CD4-positive, alpha-beta T cell treated with Interleukin-15 for 4 hours (primary cell): ENCODE results near the gene SIGLEC9.
A peak's percentile ranks its signal among the peaks of the same experiment; 100 is the strongest.

Experiments used
- DNase-seq: peaks from one replicate; pipeline ENCODE4 v3.0.0-alpha.2; 2020; ENCODE audit warnings: low spot score

The SIGLEC9 gene

DNA sequence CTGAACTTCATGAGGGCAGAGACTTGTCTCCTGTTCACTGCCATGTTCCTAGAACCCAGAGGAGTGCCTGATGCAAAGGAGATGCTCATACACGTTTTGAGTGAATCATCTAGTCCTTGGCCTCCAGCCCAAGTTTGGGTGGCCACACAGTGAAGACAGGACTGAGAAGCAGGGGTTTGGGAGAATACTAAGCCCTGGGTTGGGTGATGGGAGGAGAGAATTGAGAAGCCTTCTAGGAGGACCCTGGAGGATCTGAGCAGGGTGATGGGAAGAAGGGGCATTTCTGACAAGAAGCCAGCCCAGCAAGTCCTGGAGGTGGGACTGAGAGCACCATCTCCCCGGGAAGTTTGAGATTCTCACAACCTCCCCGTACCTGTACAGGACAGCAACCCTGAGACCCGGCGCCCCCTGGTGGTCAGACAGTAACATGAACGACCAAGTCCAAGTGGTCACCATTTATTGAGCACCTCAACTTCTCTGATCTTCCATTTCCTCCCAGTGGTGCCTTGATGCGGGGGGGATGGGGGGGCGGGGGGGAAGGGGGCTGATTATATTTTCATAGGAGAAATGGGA lies 27.5 kb upstream of the SIGLEC9 start:
- peak; percentile 59 for DNase-seq

DNA sequence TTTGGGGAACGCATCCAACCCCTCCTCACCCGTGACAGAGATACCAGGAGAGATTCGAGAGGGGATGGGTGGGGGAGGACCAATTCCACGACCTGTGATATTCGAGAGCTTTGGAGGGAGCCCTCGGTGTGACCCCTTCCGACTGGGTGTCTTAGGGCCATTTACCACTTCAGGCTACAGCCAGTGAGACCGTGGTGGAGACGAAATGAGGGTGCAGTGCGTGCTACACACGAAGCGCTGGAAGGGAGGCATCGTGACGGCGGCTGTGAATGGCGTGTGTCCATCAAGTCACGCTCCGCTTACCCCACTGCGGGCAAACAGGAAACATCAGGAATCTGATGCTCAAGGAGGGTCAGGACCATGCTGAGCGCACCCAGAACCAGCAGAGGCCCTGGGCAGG lies 26.9 kb upstream of the SIGLEC9 start:
- DNase-seq, result no peak

GRCh38 chr19:51098365-51099046 lies 26.2 kb upstream of the SIGLEC9 start:
- peak; percentile 25 for DNase-seq

- DNase-seq, result no peak
Observed at GRCh38 chr19:51099047-51099382, 25.7 kb upstream of the SIGLEC9 start.

GRCh38 chr19:51100601-51101000 lies 24.1 kb upstream of the SIGLEC9 start:
- DNase-seq, result no peak

- no peak for DNase-seq
Observed at GRCh38 chr19:51101171-51101865, 23.4 kb upstream of the SIGLEC9 start.

- DNase-seq, result no peak
Observed at GRCh38 chr19:51102991-51103390, 21.7 kb upstream of the SIGLEC9 start.

- no peak for DNase-seq
Observed at GRCh38 chr19:51103926-51104341, 20.8 kb upstream of the SIGLEC9 start.

- no peak for DNase-seq
Observed at GRCh38 chr19:51107406-51108065, 17.2 kb upstream of the SIGLEC9 start.

DNA sequence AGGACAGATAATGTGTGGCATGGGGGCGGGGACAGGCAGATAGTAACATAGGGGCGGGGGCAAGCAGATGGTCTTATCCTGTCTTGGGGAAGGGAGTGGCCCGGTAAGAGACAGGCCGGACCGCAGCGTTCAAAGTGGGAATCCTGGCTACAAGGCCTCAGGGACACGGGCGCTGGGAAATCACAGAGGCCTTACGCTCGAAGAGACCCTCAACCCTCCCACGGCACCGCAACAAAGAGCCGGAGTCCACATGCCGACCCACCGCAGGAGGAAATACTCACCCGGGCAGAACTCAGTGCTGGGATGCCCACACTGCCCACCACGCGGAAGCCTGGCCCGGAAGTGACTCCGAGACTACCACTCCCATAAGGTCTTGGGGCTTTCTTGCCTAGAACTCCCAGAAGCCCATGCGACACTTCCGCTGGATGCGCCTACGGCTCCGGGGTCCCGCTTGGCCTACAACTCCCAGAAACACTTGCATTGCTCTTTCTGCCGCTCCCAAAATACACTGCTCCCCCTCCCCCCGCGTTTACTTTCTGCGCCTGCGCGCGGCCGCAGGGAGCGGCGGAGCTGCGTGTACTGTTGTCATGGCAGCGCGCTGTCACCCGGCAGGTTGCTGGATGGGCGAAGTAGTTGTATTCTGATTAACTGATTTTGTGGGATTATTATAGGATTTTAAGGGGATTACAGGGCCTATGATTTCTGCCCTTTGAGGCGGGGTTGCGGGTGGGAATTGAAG lies 16.5 kb upstream of the SIGLEC9 start, which contains the start of gene CTU1:
Gene CTU1, minus strand, starts transcription at position 344 of the 739 bp plus-strand sequence. CDS start 3,840 bp downstream, outside the sequence.
- DNase-seq, result peak; percentile 99

DNA sequence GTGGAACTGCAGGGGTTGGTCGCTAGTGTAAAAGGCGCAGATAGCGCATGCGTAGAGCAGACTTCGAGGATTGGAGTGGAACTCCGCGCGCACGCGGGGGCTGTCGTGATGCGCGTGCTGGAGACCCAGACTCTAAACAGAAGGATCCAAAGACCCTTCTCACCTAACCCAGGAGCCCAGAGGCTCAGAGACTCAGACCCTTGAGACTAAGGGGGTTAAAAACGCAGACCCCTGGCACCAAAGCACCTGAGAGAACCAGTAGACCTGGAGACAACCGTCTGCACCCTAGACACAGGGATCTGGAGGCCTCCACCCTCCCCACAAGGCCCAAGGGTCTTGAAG lies 15.9 kb upstream of the SIGLEC9 start:
- no peak for DNase-seq

DNA sequence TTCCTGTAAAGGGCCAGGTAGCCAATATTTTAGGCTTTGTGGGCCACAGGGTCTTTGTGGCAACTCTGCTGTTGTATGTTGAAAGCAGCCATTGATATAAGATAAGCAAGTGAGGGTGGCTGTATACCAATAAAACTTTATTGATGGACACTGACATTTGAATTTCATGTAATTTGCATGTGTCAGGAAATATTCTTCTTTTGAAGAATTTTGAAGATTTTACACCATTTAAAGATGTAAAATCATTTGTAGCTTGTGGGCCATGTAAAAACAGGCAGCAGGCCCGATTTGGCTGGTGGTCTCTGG lies 14.1 kb upstream of the SIGLEC9 start:
- DNase-seq, result no peak

GRCh38 chr19:51111606-51112005 lies 13.1 kb upstream of the SIGLEC9 start:
- DNase-seq, result no peak

DNA sequence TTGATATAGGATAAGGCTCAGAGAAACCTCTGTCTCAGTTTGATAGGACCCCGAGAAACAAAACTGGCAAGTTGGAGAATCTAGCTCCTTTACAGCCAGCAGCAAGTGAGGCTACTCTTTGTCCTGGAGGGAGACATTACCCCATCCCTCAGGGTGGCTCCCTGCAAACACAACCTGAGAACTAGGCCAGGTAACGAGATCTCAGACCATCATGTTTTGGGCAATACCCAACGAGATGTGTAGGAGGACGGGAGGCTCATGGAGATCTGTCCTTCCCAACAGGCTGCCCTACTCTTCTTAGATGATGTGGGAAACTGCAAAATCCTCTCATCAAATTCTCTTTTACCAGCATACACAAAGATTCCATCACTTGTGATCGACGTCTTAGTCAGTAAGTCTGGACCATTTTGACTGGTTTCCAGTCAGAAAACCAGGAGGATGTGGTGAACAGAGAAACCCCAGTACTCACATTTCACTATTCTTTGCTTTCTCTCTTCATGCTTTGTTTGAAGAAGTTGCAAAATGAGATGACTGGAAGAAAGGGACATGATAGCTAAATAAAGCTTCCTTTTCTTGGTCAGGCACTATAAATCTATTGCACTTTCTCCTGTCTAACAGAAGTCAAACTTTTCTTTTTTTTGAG lies 10.5 kb upstream of the SIGLEC9 start:
- no peak for DNase-seq

- DNase-seq, result peak; percentile 30
Observed at GRCh38 chr19:51116736-51117286, 7.9 kb upstream of the SIGLEC9 start.

DNA sequence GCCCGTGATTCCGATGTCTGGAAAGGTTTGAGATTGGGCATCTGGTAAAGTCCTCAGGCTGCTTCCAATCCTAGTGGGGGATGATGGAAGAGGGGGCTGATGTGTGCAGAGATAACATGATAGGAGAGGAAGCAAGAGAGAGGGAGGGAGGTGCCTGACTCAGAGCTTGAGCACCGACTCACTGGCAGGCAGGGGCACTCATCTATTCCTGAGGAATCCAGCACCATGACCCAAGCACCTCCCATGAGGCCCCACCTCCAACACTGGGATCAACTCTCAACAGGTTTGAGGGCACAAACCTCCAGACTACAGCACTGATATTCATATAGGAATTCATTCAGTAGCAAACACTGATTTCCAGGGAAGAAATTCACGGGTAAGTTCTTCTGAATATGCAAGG lies 5.6 kb upstream of the SIGLEC9 start:
- DNase-seq, result no peak

DNA sequence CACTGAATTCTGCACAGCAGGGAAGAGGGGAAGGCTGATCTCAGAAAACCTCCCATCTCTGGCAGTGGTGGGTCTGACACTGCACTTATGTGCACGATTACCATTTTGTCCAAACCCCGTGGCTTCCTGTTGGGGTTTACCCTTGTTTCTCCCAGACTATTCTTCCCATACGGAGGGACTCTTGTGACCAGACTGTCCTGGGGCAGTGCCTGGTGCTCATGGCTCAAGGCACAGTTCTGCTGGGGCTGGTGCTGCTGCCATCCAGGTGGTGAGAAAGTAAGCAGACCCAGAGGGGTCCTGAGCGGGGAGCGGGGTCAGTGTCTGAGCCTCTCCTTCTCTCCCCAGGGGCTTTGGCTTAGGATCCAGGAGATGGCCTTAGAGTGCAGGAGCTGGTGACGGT lies 5.1 kb upstream of the SIGLEC9 start:
- no peak for DNase-seq

DNA sequence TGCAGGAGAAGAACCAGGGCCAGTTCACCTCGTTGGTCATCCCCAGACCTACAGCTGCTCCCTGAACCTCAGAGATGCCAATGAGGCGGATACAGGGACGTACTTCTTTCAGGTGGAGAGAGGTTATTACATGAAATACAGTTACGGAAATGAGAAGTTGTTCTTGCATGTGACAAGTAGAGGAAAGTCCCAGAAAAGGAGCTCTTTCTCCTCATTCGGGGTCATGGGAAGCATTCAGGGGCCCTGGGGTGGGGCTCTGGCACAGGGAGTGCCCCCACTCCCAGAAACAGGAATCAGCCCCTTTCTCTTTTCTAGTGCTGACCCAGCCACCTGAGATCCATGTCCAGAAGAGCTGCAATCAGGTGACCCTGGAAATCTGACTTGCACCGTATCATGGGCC lies 4.5 kb upstream of the SIGLEC9 start:
- no peak for DNase-seq

- no peak for DNase-seq
Observed at GRCh38 chr19:51121257-51121656, 3.4 kb upstream of the SIGLEC9 start.

- no peak for DNase-seq
Observed at GRCh38 chr19:51122112-51122981, 2.4 kb upstream of the SIGLEC9 start.

DNA sequence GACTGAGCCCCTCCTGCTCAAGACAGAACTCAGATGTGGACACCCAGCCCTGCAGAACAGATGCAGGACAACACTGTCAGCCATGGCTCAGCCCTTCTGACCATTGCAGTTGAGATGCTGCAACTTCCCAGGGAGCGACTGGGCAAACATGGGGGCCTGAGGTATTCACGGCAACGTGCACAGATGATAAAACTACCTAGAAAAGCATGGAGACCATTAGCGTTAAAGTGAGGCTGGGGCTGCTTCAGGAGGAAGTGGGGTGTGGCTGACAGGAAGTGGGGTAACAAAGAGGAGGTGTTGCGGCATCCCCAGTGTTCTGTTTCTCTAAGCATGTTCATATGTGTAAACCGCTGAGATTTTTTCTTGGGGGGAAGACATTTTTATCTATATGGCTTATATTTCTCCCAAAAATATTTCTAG lies 1.3 kb upstream of the SIGLEC9 start:
- peak; percentile 62 for DNase-seq
